ENCODE results near the gene CDK5RAP2. TPM values are rescaled to one million over a fixed set of nuclear protein-coding genes. Genes with fewer than 3 reads are reported as not detected.

The CDK5RAP2 gene
- total RNA-seq, 2 experiments from 2014 or later = 76.0 to 81.6 TPM

DNA sequence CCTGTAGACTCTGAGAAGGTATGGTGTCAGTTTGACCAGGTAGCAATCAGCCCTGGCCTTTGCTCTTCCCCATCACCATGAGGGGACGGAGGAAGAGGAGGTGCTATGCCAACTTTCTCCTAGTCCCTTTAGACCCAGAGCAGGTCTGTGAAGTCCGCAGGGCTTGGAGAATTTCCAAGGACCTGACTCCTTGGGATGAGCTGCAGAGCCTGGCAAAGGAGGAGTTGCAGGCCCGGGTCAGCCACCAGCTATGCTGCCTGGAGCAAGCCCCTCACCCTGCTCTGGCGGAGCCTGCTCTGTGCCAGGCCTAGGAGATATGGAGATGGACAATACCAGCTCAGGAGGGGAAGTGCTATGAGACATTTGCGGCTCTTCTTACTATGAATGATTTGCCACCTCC, 188.3 kb downstream of the CDK5RAP2 start:
- H3K36me3 ChIP-seq (ENCODE audit: insufficient read depth, low read length) = peaks cover 94% of the 10 kb centered on the region
- TF ChIP-seq EZH2phosphoT487 (IDR thresholded peaks at IDR 0.05; ENCODE audit: borderline replicate concordance, low read depth, low read length) = no peak
- TF ChIP-seq, protein P1, sequence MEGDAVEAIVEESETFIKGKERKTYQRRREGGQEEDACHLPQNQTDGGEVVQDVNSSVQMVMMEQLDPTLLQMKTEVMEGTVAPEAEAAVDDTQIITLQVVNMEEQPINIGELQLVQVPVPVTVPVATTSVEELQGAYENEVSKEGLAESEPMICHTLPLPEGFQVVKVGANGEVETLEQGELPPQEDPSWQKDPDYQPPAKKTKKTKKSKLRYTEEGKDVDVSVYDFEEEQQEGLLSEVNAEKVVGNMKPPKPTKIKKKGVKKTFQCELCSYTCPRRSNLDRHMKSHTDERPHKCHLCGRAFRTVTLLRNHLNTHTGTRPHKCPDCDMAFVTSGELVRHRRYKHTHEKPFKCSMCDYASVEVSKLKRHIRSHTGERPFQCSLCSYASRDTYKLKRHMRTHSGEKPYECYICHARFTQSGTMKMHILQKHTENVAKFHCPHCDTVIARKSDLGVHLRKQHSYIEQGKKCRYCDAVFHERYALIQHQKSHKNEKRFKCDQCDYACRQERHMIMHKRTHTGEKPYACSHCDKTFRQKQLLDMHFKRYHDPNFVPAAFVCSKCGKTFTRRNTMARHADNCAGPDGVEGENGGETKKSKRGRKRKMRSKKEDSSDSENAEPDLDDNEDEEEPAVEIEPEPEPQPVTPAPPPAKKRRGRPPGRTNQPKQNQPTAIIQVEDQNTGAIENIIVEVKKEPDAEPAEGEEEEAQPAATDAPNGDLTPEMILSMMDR (conservative IDR thresholded peaks at IDR 0.05; ENCODE audit: low read length) = no peak
- ChIA-PET CTCF (ENCODE audit: unreplicated experiment) (no interaction called here), POLR2A (no interaction called here)
- no peak overlapping the region for H2AFZ ChIP-seq (ENCODE audit: low read length)
- no peak overlapping the region for H3K4me2 ChIP-seq (ENCODE audit: low read length)
- no peaks in the 10 kb centered on the region for H3K9me2 ChIP-seq (ENCODE audit: insufficient read depth, low read length)
- intact Hi-C loops (cut with micrococcal nuclease; ENCODE audit: unreplicated experiment) = no loop called here
- no peaks in the 10 kb centered on the region for H4K20me1 ChIP-seq (ENCODE audit: insufficient read depth, low read length)
- no peak for DNase-seq (ENCODE audit: low spot score)
- H3K4me1 ChIP-seq (ENCODE audit: insufficient read depth, low read length, poor library complexity, severe bottlenecking) = no peaks in the 10 kb centered on the region
- H3K9me3 ChIP-seq (ENCODE audit: low read length) = no peaks in the 10 kb centered on the region
- no TSS peak for BruUV-seq (replicated peaks)
- no peaks in the 10 kb centered on the region for H3K79me2 ChIP-seq (ENCODE audit: insufficient read depth, low read depth, low read length)
- H3K4me3 ChIP-seq (ENCODE audit: low read depth, low read length, poor library complexity, severe bottlenecking) = no peak overlapping the region
- no peak overlapping the region for H3K27ac ChIP-seq (ENCODE audit: low read depth, low read length, poor library complexity, severe bottlenecking)

GRCh38 chr9:120390637-120391190, 189.3 kb downstream of the CDK5RAP2 start:
- H3K79me2 ChIP-seq (ENCODE audit: insufficient read depth, low read depth, low read length) = no peaks in the 10 kb centered on the region
- ChIA-PET CTCF (ENCODE audit: unreplicated experiment) (no interaction called here), POLR2A (no interaction called here)
- no peak overlapping the region for H3K4me2 ChIP-seq (ENCODE audit: low read length)
- H4K20me1 ChIP-seq (ENCODE audit: insufficient read depth, low read length) = no peaks in the 10 kb centered on the region
- no peak for TF ChIP-seq EZH2phosphoT487 (IDR thresholded peaks at IDR 0.05; ENCODE audit: borderline replicate concordance, low read depth, low read length)
- TF ChIP-seq, protein P1 (conservative IDR thresholded peaks at IDR 0.05; ENCODE audit: low read length) = no peak
- no peaks in the 10 kb centered on the region for H3K4me1 ChIP-seq (ENCODE audit: insufficient read depth, low read length, poor library complexity, severe bottlenecking)
- H3K27ac ChIP-seq (ENCODE audit: low read depth, low read length, poor library complexity, severe bottlenecking) = no peak overlapping the region
- no TSS peak for BruUV-seq (replicated peaks)
- H3K36me3 ChIP-seq (ENCODE audit: insufficient read depth, low read length) = peaks cover 85% of the 10 kb centered on the region
- intact Hi-C loops (cut with micrococcal nuclease; ENCODE audit: unreplicated experiment) = no loop called here
- H3K4me3 ChIP-seq (ENCODE audit: low read depth, low read length, poor library complexity, severe bottlenecking) = no peak overlapping the region
- H2AFZ ChIP-seq (ENCODE audit: low read length) = no peak overlapping the region
- DNase-seq (ENCODE audit: low spot score) = no peak
- no peaks in the 10 kb centered on the region for H3K9me3 ChIP-seq (ENCODE audit: low read length)
- no peaks in the 10 kb centered on the region for H3K9me2 ChIP-seq (ENCODE audit: insufficient read depth, low read length)

- Histone ChIP-seq H3K9me3 (ENCODE audit: low read length) (no peaks in the 10 kb centered on the region), H4K20me1 (ENCODE audit: insufficient read depth, low read length) (no peaks in the 10 kb centered on the region), H3K9me2 (ENCODE audit: insufficient read depth, low read length) (no peaks in the 10 kb centered on the region), H3K4me2 (ENCODE audit: low read length) (no peak overlapping the region), H3K27ac (ENCODE audit: low read depth, low read length, poor library complexity, severe bottlenecking) (no peak overlapping the region), H3K36me3 (ENCODE audit: insufficient read depth, low read length) (peaks cover 76% of the 10 kb centered on the region), H3K79me2 (ENCODE audit: insufficient read depth, low read depth, low read length) (no peaks in the 10 kb centered on the region), H2AFZ (ENCODE audit: low read length) (no peak overlapping the region), H3K4me3 (ENCODE audit: low read depth, low read length, poor library complexity, severe bottlenecking) (no peak overlapping the region), H3K4me1 (ENCODE audit: insufficient read depth, low read length, poor library complexity, severe bottlenecking) (no peaks in the 10 kb centered on the region)
- ChIA-PET CTCF (ENCODE audit: unreplicated experiment) (no interaction called here), POLR2A (no interaction called here)
- intact Hi-C loops (cut with micrococcal nuclease; ENCODE audit: unreplicated experiment) = no loop called here
- no peak for DNase-seq (ENCODE audit: low spot score)
- TF ChIP-seq, protein P1 (conservative IDR thresholded peaks at IDR 0.05; ENCODE audit: low read length) = no peak
- no peak for TF ChIP-seq EZH2phosphoT487 (IDR thresholded peaks at IDR 0.05; ENCODE audit: borderline replicate concordance, low read depth, low read length)
- no TSS peak for BruUV-seq (replicated peaks)
These were observed 190.1 kb downstream of the CDK5RAP2 start for GRCh38 chr9:120389867-120390266.

Data from OCI-LY7 (cell line).